Kidney epithelial cell (primary cell): ENCODE measurements around the gene SPINK5. TPM values are rescaled to one million over a fixed set of nuclear protein-coding genes. Genes with fewer than 3 reads are reported as not detected.

Experiments used
- DNase-seq: peaks from one replicate; pipeline ENCODE4 v3.0.0-alpha.2; 2010; ENCODE audit warnings: low read depth
- H3K27me3 ChIP-seq: 2 replicates; pipeline ENCODE4 v1.6.0; 2011; ENCODE audit warnings: low read length; ENCODE audit not compliant: control insufficient read depth, insufficient read depth
- H3K36me3 ChIP-seq: 2 replicates; pipeline ENCODE4 v1.5.1; 2011; ENCODE audit warnings: low read length; ENCODE audit not compliant: control insufficient read depth, insufficient read depth
- H3K4me3 ChIP-seq: 2 replicates; pipeline ENCODE4 v1.5.1; 2011; ENCODE audit warnings: low read depth, mild to moderate bottlenecking, control low read depth, low read length
- CTCF ChIP-seq: IDR thresholded peaks from 2 replicates; pipeline ENCODE4 v1.5.1; 2011; ENCODE audit warnings: mild to moderate bottlenecking, moderate library complexity, low read length, control low read depth, inconsistent platforms; ENCODE audit not compliant: insufficient read depth, poor library complexity, severe bottlenecking
- total RNA-seq: library from RNA; depleted of rRNA; stranded (reverse); fragments of >200 nt; gene quantifications from 2 replicates; pipeline ENCODE4 v1.2.3, GENCODE V29; 2015

SPINK5 gene
- total RNA-seq, 1 donor from 2014 or later, result 0.04 TPM

GRCh38 chr5:148135091-148136048 lies 71.6 kb downstream of the SPINK5 start:
- no peaks in the 10 kb centered on the region for H3K27me3 ChIP-seq
- no peak for DNase-seq
- no peak for TF ChIP-seq CTCF
- H3K4me3 ChIP-seq, result no peak overlapping the region
- no peaks in the 10 kb centered on the region for H3K36me3 ChIP-seq

GRCh38 chr5:148140846-148141245 lies 77.1 kb downstream of the SPINK5 start:
- no peaks in the 10 kb centered on the region for H3K36me3 ChIP-seq
- DNase-seq, result no peak
- TF ChIP-seq CTCF, result no peak

DNA sequence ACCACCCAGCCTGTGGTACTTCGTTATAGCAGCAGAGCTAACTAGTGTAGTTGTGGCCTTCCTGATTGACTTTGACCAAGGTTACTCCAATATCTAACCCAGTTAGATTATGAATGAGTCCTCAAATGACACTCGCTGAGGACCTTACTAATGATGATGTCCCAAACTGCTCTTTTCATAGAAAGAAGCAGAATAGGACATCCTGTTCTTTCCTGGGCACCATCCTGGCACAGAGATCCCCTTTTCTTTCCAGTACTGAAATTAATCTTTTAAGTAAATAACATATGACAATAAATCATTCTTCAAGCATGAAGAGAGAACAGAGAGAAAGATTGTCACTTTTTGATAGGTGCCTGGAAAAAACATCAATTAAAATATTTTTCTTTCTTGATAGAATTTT lies 77.9 kb downstream of the SPINK5 start:
- TF ChIP-seq CTCF, result no peak

More at GRCh38 chr5:148140846-148141245, 77.1 kb downstream of the SPINK5 start:
- H3K4me3 ChIP-seq, result no peak overlapping the region
- no peaks in the 10 kb centered on the region for H3K27me3 ChIP-seq

DNA sequence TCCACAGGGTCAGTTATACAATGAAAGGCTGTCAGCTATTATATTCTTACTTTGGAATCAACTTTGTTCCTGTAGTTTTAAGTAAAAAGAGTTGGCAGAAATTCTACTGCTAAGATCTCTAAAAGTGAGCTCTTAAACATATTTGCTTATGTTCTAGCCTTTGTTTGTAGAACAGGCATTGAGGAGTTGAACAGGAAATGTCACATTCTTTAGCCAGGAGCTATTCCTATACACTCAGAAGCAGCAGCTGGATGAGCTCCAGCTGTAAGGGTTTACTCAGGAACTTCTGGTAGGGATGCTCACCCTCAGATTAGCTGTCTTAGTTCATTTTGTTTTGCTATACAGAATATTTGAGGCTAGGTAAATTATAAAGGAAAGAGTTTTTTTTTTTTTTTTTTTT lies 82.1 kb downstream of the SPINK5 start:
- no peak for TF ChIP-seq CTCF
- Histone ChIP-seq H3K27me3 (no peaks in the 10 kb centered on the region), H3K36me3 (no peaks in the 10 kb centered on the region), H3K4me3 (no peak overlapping the region)
- no peak for DNase-seq

More for the DNA sequence above, 77.9 kb downstream of the SPINK5 start:
- no peaks in the 10 kb centered on the region for H3K27me3 ChIP-seq
- H3K4me3 ChIP-seq, result no peak overlapping the region
- DNase-seq, result no peak
- H3K36me3 ChIP-seq, result no peaks in the 10 kb centered on the region

DNA sequence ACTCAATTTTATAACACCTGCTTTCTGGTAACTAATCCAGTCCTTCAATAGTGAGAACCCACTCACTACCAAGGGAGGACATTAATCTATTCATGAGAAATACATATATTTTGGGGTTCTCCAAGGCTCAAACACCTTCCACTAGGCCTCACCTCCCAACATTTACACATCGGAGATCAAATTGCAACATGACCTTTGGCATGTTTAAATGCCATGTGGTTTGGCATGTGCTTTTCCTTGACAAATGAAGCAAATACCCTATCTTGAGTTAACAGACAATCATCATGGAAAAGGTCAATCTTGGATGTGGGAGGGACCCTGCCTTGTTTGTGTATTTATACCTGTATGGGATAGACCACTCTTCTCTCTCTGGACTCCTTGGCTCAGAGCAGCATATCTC lies 82.7 kb downstream of the SPINK5 start:
- no peak for TF ChIP-seq CTCF
- DNase-seq, result no peak
- no peak overlapping the region for H3K4me3 ChIP-seq

More for the DNA sequence above, 82.7 kb downstream of the SPINK5 start:
- Histone ChIP-seq H3K36me3 (no peaks in the 10 kb centered on the region), H3K27me3 (no peaks in the 10 kb centered on the region)
